Endothelial cell of umbilical vein (primary cell): ENCODE results near the gene WAPL.

Experiments
- EZH2 ChIP-seq: IDR thresholded peaks from 2 replicates; pipeline ENCODE4 v1.6.1; 2012; ENCODE audit warnings: borderline replicate concordance, low read depth, mild to moderate bottlenecking, moderate library complexity, low read length, inconsistent platforms; ENCODE audit not compliant: severe bottlenecking
- JUN ChIP-seq: IDR thresholded peaks from 2 replicates; pipeline ENCODE4 v1.6.1; 2011; ENCODE audit warnings: borderline replicate concordance, low read depth; ENCODE audit not compliant: insufficient read length, insufficient read depth
- POLR2A ChIP-seq: IDR thresholded peaks from 2 replicates; pipeline ENCODE4 v1.6.1; 2012; ENCODE audit warnings: low read depth, mild to moderate bottlenecking, control low read depth, low read length
- POLR2AphosphoS5 ChIP-seq: IDR thresholded peaks from 2 replicates; pipeline ENCODE4 v1.6.1; 2012; ENCODE audit warnings: low read depth, mild to moderate bottlenecking, control low read depth, low read length, moderate library complexity; ENCODE audit not compliant: insufficient read depth
- TF ChIP-seq, protein P1 (sequence below), 2 donors: IDR thresholded peaks; 1 replicate in 1 of 2; 2 replicates in 1 of 2; pipeline ENCODE4 v1.5.1; 2011; ENCODE audit warnings: low read length in 2 of 2, mild to moderate bottlenecking in 2 of 2, moderate library complexity in 2 of 2, control low read depth in 1 of 2, inconsistent platforms in 1 of 2, low read depth in 1 of 2; ENCODE audit not compliant: insufficient read depth in 1 of 2; ENCODE audit errors: extremely low read depth in 1 of 2

GRCh38 chr10:86403183-86403797 lies 118.3 kb downstream of the WAPL start:
- TF ChIP-seq, protein P1, sequence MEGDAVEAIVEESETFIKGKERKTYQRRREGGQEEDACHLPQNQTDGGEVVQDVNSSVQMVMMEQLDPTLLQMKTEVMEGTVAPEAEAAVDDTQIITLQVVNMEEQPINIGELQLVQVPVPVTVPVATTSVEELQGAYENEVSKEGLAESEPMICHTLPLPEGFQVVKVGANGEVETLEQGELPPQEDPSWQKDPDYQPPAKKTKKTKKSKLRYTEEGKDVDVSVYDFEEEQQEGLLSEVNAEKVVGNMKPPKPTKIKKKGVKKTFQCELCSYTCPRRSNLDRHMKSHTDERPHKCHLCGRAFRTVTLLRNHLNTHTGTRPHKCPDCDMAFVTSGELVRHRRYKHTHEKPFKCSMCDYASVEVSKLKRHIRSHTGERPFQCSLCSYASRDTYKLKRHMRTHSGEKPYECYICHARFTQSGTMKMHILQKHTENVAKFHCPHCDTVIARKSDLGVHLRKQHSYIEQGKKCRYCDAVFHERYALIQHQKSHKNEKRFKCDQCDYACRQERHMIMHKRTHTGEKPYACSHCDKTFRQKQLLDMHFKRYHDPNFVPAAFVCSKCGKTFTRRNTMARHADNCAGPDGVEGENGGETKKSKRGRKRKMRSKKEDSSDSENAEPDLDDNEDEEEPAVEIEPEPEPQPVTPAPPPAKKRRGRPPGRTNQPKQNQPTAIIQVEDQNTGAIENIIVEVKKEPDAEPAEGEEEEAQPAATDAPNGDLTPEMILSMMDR (IDR thresholded peaks at IDR 0.05; ENCODE audit: extremely low read depth in 1 of 2, insufficient read depth in 1 of 2, low read depth in 1 of 2, low read length in 2 of 2): no peak
- TF ChIP-seq POLR2AphosphoS5 (no peak), EZH2 (no peak), POLR2A (no peak), JUN (no peak)
